ENCODE data around the gene FOXO1. TPM values are rescaled to one million over a fixed set of nuclear protein-coding genes. Genes with fewer than 3 reads are reported as not detected.

Gene FOXO1
- total RNA-seq, 1 experiment from 2014 or later, result 10.5 TPM

- Histone ChIP-seq H3K4me1 (replicated peaks; ENCODE audit: insufficient read depth) (0 out of 2 replicates have a peak, but pooled peaks cover 4% of the 10 kb centered on the region), H3K36me3 (ENCODE audit: low read depth) (no peaks in the 10 kb centered on the region), H3K4me3 (no peak overlapping the region), H3K9me2 (ENCODE audit: insufficient read depth) (no peaks in the 10 kb centered on the region), H3K4me2 (no peak overlapping the region), H4K20me1 (ENCODE audit: insufficient read depth) (no peaks in the 10 kb centered on the region), H2AFZ (no peak overlapping the region), H3K79me2 (ENCODE audit: low read depth) (no peaks in the 10 kb centered on the region), H3K27me3 (ENCODE audit: insufficient read depth, low read depth) (no peaks in the 10 kb centered on the region), H3F3A (ENCODE audit: insufficient read depth, low read depth) (no peaks in the 10 kb centered on the region), H3K9me3 (ENCODE audit: insufficient read depth, low read depth) (no peaks in the 10 kb centered on the region), H3K27ac (no peak overlapping the region)
- intact Hi-C loops (cut with micrococcal nuclease; ENCODE audit: unreplicated experiment), result no loop called here
- TF ChIP-seq, protein P1, sequence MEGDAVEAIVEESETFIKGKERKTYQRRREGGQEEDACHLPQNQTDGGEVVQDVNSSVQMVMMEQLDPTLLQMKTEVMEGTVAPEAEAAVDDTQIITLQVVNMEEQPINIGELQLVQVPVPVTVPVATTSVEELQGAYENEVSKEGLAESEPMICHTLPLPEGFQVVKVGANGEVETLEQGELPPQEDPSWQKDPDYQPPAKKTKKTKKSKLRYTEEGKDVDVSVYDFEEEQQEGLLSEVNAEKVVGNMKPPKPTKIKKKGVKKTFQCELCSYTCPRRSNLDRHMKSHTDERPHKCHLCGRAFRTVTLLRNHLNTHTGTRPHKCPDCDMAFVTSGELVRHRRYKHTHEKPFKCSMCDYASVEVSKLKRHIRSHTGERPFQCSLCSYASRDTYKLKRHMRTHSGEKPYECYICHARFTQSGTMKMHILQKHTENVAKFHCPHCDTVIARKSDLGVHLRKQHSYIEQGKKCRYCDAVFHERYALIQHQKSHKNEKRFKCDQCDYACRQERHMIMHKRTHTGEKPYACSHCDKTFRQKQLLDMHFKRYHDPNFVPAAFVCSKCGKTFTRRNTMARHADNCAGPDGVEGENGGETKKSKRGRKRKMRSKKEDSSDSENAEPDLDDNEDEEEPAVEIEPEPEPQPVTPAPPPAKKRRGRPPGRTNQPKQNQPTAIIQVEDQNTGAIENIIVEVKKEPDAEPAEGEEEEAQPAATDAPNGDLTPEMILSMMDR (conservative IDR thresholded peaks at IDR 0.05), result no peak
- TF ChIP-seq EZH2 (IDR thresholded peaks at IDR 0.05; ENCODE audit: low read depth), result no peak
- no peak for DNase-seq
- no TSS peak for BruUV-seq (replicated peaks)
- ChIA-PET CTCF (no interaction called here), POLR2A (ENCODE audit: unreplicated experiment) (no interaction called here)
Measured at GRCh38 chr13:40508767-40509342, 157.6 kb downstream of the FOXO1 start.

- no peak for TF ChIP-seq EZH2 (IDR thresholded peaks at IDR 0.05; ENCODE audit: low read depth)
- TF ChIP-seq, protein P1 (conservative IDR thresholded peaks at IDR 0.05), result no peak
- no peaks in the 10 kb centered on the region for H3K9me3 ChIP-seq (ENCODE audit: insufficient read depth, low read depth)
- H3K36me3 ChIP-seq (ENCODE audit: low read depth), result no peaks in the 10 kb centered on the region
- H2AFZ ChIP-seq, result no peak overlapping the region
- no peaks in the 10 kb centered on the region for H3K9me2 ChIP-seq (ENCODE audit: insufficient read depth)
- H3K27me3 ChIP-seq (ENCODE audit: insufficient read depth, low read depth), result no peaks in the 10 kb centered on the region
- no TSS peak for BruUV-seq (replicated peaks)
- intact Hi-C loops (cut with micrococcal nuclease; ENCODE audit: unreplicated experiment), result no loop called here
- DNase-seq, result no peak
- H4K20me1 ChIP-seq (ENCODE audit: insufficient read depth), result no peaks in the 10 kb centered on the region
- no peak overlapping the region for H3K4me3 ChIP-seq
- H3F3A ChIP-seq (ENCODE audit: insufficient read depth, low read depth), result no peaks in the 10 kb centered on the region
- 0 out of 2 replicates have a peak, but pooled peaks cover 4% of the 10 kb centered on the region for H3K4me1 ChIP-seq (replicated peaks; ENCODE audit: insufficient read depth)
- ChIA-PET POLR2A (ENCODE audit: unreplicated experiment) (no interaction called here), CTCF (no interaction called here)
- no peaks in the 10 kb centered on the region for H3K79me2 ChIP-seq (ENCODE audit: low read depth)
- no peak overlapping the region for H3K4me2 ChIP-seq
- no peak overlapping the region for H3K27ac ChIP-seq
Measured at GRCh38 chr13:40508127-40508526, 158.3 kb downstream of the FOXO1 start.

GRCh38 chr13:40506592-40507446 is 159.6 kb downstream of the FOXO1 start:
- Histone ChIP-seq H3F3A (ENCODE audit: insufficient read depth, low read depth) (no peaks in the 10 kb centered on the region), H3K4me2 (no peak overlapping the region), H4K20me1 (ENCODE audit: insufficient read depth) (no peaks in the 10 kb centered on the region), H3K4me3 (no peak overlapping the region), H3K9me3 (ENCODE audit: insufficient read depth, low read depth) (no peaks in the 10 kb centered on the region), H2AFZ (no peak overlapping the region), H3K4me1 (replicated peaks; ENCODE audit: insufficient read depth) (0 out of 2 replicates have a peak, but pooled peaks cover 4% of the 10 kb centered on the region), H3K27ac (no peak overlapping the region), H3K27me3 (ENCODE audit: insufficient read depth, low read depth) (no peaks in the 10 kb centered on the region), H3K9me2 (ENCODE audit: insufficient read depth) (no peaks in the 10 kb centered on the region), H3K79me2 (ENCODE audit: low read depth) (no peaks in the 10 kb centered on the region), H3K36me3 (ENCODE audit: low read depth) (no peaks in the 10 kb centered on the region)
- TF ChIP-seq, protein P1 (conservative IDR thresholded peaks at IDR 0.05), result no peak
- no peak for TF ChIP-seq EZH2 (IDR thresholded peaks at IDR 0.05; ENCODE audit: low read depth)
- CTCF ChIA-PET, result no interaction called here
- BruUV-seq (replicated peaks), result no TSS peak
- POLR2A ChIA-PET (ENCODE audit: unreplicated experiment), result no interaction called here
- DNase-seq, result no peak
- intact Hi-C loops (cut with micrococcal nuclease; ENCODE audit: unreplicated experiment), result no loop called here

Other genes with a start within 250 kb of the FOXO1 start
- gene MRPS31, start 104.5 kb upstream of the FOXO1 start, total RNA-seq (2021), result 14.5 and 22.2 TPM in 2 replicates
- gene SLC25A15, start 123.0 kb upstream of the FOXO1 start, total RNA-seq (2021), result 7.2 and 10.9 TPM in 2 replicates